Measurements from ENCODE around the gene GNB3.

Gene GNB3

GRCh38 chr12:6845395-6845794 is 4.7 kb downstream of the GNB3 start:
- no peak for TF ChIP-seq CTCF (IDR thresholded peaks at IDR 0.05; ENCODE audit: insufficient read depth, low read depth, low read length, missing control alignments)
- no peak overlapping the region for H3K4me3 ChIP-seq (ENCODE audit: low read length)

GRCh38 chr12:6846316-6846869 is 5.7 kb downstream of the GNB3 start:
- no peak overlapping the region for H3K4me3 ChIP-seq (ENCODE audit: low read length)
- no peak for TF ChIP-seq CTCF (IDR thresholded peaks at IDR 0.05; ENCODE audit: insufficient read depth, low read depth, low read length, missing control alignments)
- no peak for DNase-seq (ENCODE audit: low read depth)

More at GRCh38 chr12:6845395-6845794, 4.7 kb downstream of the GNB3 start:
- DNase-seq (ENCODE audit: low read depth), result no peak

GRCh38 chr12:6847676-6848075 is 7.0 kb downstream of the GNB3 start:
- no peak for TF ChIP-seq CTCF (IDR thresholded peaks at IDR 0.05; ENCODE audit: insufficient read depth, low read depth, low read length, missing control alignments)
- H3K4me3 ChIP-seq (ENCODE audit: low read length), result no peak overlapping the region
- no peak for DNase-seq (ENCODE audit: low read depth)

- DNase-seq (ENCODE audit: low read depth), result no peak
- H3K4me3 ChIP-seq (ENCODE audit: low read length), result no peak overlapping the region
- no peak for TF ChIP-seq CTCF (IDR thresholded peaks at IDR 0.05; ENCODE audit: insufficient read depth, low read depth, low read length, missing control alignments)
These were observed 8.7 kb downstream of the GNB3 start for GRCh38 chr12:6849427-6849826.

- no peak for DNase-seq (ENCODE audit: low read depth)
- TF ChIP-seq CTCF (IDR thresholded peaks at IDR 0.05; ENCODE audit: insufficient read depth, low read depth, low read length, missing control alignments), result no peak
- H3K4me3 ChIP-seq (ENCODE audit: low read length), result peak overlapping the region; percentile 97
These were observed 9.3 kb downstream of the GNB3 start for GRCh38 chr12:6849976-6850560.

GRCh38 chr12:6850796-6851152 is 10.0 kb downstream of the GNB3 start:
- no peak for TF ChIP-seq CTCF (IDR thresholded peaks at IDR 0.05; ENCODE audit: insufficient read depth, low read depth, low read length, missing control alignments)
- DNase-seq (ENCODE audit: low read depth), result no peak
- H3K4me3 ChIP-seq (ENCODE audit: low read length), result peak overlapping the region; percentile 97
